HG02610 (cell line): Measurements from ENCODE around the gene ABCC1.
"Not testable (repeated sequence)": the region's sequence is repeated elsewhere in the genome, so short reads cannot be mapped to it uniquely, and the experiment has no call there.

Experiments used
- ATAC-seq: cut with Tn5 transposase; IDR thresholded peaks from one replicate; pipeline ENCODE4 v1.9.1; 2021; ENCODE audit warnings: mild to moderate bottlenecking, moderate library complexity; ENCODE audit not compliant: unreplicated experiment

ABCC1 gene

GRCh38 chr16:15946257-15947044 lies 3.0 kb upstream of the ABCC1 start:
- no peak for ATAC-seq

DNA sequence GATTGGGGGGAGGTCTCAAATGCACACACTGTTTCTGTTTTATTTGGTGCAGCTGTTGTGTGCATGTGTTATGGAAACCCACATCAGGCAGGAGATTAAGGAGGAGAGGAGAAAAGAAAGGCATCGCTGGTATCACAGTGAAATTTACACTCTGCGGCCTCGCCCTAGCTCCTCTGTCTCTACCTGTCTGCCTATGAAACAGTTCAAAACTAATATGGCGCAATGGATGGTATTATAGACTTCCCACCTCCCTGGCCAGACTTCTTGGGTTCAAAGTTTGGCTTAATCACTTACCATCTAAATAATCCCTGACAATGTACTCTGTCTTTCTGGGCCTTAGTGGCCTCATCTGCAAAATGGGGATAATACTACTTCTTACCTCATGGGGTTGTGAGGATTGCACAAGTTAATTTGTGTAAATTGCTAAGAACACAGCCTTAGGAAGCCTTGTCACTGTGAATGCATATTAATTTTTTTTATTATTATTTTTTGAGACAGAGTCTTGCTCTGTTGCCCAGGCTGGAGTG lies 1.4 kb upstream of the ABCC1 start:
- no peak for ATAC-seq

DNA sequence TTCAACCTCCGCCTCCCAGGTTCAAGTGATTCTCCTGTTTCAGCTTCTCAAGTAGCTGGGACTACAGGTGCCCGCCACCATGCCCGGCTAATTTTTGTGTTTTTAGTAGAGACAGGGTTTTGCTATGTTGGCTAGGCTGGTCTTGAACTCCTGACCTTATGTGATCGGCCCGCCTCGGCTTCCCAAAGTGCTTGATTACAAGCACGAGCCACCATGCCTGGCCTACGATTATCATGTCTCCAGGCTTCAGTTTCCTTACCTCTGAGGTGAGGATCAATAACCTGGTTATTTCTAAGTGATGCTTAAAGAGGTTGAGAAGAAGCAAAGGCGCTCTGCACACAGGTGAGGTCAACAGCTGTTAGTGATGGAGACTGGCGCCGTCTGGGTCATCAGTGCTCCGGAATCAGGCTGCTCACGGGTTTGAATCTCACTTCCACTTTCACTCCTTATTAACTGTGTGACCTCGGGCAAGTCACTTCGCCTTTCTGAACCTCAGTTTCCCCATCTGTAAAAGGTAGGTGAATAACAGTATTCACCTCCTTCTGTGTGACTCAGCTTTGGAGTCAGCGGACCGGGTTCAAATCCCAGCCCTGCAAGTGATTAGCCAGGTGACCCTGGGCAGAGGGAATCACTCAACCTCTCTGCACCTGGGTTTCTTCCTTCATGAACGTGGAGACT lies 745 bp upstream of the ABCC1 start:
- ATAC-seq = no peak

GRCh38 chr16:15950161-15950854 lies 892 bp downstream of the ABCC1 start:
- no peak for ATAC-seq

GRCh38 chr16:15950869-15951268 lies 1.5 kb downstream of the ABCC1 start:
- no peak for ATAC-seq

- ATAC-seq = no peak
These were observed 2.4 kb downstream of the ABCC1 start for GRCh38 chr16:15951852-15952251.

DNA sequence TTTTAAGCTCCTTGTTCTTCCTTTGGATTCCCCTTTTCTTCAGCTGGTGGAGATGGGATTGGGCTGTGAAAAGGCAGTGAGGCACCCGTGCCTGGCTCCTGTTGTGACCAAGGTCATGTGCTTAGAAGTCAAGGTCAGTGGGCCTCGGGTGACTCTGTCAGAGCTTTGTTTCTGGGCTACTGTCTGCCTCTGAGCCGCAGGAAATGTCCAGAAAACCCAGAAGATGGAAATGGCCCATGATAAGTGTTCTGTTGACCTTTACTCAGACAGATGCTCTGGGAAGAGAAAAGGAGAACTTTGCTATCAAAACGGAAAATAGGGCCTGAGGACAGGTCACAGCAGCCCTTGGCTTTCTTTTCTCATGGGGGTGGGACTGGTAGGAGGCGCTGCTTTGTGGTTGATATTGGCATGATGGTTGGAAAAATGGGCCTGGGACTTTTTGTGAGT lies 2.9 kb downstream of the ABCC1 start:
- no peak for ATAC-seq

- ATAC-seq = no peak
These were observed 4.1 kb downstream of the ABCC1 start for GRCh38 chr16:15953477-15953876.

- no peak for ATAC-seq
These were observed 4.8 kb downstream of the ABCC1 start for GRCh38 chr16:15953929-15954813.

DNA sequence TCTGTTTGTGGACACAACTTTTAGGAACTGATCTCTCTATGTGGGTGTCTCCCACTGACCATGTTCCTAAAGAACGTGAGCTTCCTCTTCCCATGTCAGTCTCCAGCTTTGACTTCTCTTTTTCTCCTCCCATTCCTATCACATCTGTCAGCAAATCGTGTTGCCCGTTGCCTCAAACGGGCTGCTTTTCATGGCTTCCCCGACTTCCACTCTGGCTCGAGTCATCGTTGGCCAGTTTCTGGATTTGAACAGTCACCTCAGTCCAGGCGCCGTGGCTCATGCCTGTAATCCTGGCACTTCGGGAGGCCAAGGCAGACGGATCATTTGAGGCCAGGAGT lies 5.4 kb downstream of the ABCC1 start:
- no peak for ATAC-seq

- ATAC-seq = no peak
These were observed 6.0 kb downstream of the ABCC1 start for GRCh38 chr16:15955425-15955824.

DNA sequence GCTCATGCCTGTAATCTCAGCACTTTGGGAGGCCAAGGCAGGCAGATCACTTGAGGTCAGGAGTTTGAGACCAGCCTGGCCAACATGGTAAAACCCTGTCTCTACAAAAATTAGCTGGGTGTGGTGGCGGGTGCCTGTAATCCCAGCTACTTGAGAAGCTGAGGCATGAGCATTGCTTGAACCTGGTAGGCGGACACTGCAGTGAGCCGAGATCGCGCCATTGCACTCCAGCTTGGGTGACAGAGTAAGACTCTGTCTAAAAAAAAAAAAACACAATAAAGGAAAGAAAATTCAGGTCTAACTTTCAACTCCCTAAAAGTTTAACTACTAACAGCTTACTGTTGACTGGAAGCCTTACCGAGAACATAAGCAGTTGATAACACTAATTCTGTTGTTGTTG lies 6.7 kb downstream of the ABCC1 start:
- not testable (repeated sequence) for ATAC-seq

GRCh38 chr16:15958703-15959348 lies 9.4 kb downstream of the ABCC1 start:
- ATAC-seq = no peak

DNA sequence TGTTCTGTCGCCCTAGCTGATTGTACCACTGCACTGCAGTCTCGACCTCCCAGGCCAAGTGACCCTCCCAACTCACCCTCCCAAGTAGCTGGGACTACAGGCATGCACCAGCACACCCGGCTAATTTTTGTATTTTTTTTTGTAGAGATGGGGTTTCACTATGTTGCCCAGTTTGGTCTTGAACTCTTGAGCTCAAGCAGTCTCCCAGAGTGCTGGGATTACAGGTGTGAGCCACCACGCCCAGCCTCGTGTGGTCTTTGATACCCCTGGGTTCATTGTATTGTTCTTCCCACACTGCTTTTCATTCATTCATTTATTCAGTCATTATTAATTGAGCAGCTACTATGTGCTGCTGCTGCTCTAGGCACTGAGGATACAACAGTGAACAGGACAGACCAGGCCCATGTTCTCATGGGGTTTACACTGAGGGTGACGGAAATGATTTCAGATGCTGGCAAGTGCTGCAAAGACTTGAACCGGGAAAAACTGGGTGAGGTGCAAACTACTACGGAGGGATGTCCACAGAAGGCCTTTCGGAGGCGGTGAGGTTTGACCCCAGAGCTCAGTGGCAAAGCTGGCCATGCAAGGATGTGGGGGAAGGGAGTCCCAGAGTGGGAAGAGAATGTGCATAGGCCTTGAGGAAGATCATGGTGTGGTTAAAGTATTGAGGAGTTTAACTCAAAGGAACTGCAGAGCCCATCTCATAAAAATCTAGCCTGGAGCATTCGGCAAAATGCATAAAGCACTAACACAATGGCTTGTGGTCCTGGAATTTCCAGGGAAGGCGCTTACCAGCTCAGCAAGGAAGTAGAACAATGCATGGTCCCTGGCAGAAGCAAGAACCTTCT lies 10.9 kb downstream of the ABCC1 start:
- no peak for ATAC-seq

- ATAC-seq = peak; percentile 82
These were observed 11.7 kb downstream of the ABCC1 start for GRCh38 chr16:15961060-15961511.

GRCh38 chr16:15961571-15962090 lies 12.2 kb downstream of the ABCC1 start:
- ATAC-seq = peak; percentile 45

- ATAC-seq = no peak
These were observed 14.0 kb downstream of the ABCC1 start for GRCh38 chr16:15963307-15963910.

DNA sequence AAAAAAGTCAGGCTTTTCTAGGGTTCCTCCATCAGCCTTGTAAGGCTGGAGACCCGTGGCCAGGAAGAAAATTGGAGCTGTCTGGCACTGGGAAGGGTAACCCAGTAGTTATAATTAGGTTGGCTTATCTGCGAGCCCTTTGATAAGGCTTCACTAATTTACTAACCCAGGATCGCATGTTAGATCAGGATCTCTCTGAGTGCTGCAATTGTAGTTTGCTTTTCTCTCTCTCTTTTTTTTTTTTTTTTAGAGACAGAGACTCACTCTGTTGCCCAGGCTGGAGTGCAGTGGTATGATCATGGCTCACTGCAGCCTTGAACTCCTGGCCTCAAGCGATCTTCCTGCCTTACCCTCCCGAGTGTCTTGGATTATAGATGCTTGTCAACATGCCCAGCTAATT lies 17.0 kb downstream of the ABCC1 start:
- no peak for ATAC-seq
